ENCODE results near the gene CARMIL3. TPM values are rescaled to one million over a fixed set of nuclear protein-coding genes. Genes with fewer than 3 reads are reported as not detected.
"Not testable (repeated sequence)": the region's sequence is repeated elsewhere in the genome, so short reads cannot be mapped to it uniquely, and the experiment has no call there.

Gene CARMIL3, protein sequence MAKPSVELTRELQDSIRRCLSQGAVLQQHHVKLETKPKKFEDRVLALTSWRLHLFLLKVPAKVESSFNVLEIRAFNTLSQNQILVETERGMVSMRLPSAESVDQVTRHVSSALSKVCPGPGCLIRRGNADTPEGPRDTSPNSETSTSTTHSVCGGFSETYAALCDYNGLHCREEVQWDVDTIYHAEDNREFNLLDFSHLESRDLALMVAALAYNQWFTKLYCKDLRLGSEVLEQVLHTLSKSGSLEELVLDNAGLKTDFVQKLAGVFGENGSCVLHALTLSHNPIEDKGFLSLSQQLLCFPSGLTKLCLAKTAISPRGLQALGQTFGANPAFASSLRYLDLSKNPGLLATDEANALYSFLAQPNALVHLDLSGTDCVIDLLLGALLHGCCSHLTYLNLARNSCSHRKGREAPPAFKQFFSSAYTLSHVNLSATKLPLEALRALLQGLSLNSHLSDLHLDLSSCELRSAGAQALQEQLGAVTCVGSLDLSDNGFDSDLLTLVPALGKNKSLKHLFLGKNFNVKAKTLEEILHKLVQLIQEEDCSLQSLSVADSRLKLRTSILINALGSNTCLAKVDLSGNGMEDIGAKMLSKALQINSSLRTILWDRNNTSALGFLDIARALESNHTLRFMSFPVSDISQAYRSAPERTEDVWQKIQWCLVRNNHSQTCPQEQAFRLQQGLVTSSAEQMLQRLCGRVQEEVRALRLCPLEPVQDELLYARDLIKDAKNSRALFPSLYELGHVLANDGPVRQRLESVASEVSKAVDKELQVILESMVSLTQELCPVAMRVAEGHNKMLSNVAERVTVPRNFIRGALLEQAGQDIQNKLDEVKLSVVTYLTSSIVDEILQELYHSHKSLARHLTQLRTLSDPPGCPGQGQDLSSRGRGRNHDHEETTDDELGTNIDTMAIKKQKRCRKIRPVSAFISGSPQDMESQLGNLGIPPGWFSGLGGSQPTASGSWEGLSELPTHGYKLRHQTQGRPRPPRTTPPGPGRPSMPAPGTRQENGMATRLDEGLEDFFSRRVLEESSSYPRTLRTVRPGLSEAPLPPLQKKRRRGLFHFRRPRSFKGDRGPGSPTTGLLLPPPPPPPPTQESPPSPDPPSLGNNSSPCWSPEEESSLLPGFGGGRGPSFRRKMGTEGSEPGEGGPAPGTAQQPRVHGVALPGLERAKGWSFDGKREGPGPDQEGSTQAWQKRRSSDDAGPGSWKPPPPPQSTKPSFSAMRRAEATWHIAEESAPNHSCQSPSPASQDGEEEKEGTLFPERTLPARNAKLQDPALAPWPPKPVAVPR (N-terminal part only)
- total RNA-seq: 0.12 TPM
- long read RNA-seq: 0 reads

DNA sequence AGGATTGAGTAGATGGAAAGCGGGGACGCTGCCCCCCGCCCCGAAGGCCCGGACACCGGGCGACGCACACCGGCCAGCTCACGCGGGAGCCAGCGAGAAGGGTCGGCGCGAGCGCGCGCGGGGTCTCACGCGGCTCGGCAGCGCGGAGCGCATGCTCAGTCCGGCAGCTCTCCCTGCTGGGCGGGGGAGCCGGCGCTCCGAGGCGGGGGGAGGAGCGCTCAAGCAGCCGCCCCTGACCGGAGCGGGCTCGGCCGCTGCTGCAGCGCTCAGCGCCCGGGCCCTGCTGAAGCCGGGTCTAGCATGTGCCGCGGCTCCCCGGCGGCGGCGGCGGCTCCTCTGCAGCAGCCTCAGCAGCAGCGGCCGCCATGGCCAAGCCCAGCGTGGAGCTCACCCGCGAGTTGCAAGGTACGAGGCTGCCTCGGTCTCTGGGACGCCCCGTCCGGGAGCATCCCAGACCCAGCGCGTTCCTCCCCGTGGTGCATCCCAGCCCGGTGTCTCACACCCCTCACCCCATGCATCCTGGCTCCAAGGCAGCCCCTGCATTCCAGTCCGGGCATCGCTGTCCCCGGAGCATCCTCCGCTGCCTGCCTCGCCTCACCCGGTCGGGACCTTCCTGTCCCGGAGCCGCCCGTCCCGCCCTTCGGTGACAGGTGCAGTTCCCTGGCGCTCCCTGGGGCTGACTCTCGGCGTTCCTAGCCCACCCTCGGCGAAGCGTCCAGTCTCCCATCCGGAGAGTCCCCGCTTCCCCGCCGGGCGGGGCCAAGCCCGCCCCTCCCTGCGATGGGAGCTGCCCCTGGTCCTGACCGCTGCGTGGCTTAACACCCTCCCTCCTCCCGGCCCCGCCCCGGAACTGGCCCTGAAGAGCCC is at the start of gene CARMIL3:
CARMIL3 (plus strand) TSS at position 221 of the 867 bp plus-strand sequence; CDS start at position 366, 145 bp downstream.
- ATAC-seq (peak; percentile 96), DNase-seq (peak; percentile 84)
- intact Hi-C loops (cut with micrococcal nuclease): no loop called here

DNA sequence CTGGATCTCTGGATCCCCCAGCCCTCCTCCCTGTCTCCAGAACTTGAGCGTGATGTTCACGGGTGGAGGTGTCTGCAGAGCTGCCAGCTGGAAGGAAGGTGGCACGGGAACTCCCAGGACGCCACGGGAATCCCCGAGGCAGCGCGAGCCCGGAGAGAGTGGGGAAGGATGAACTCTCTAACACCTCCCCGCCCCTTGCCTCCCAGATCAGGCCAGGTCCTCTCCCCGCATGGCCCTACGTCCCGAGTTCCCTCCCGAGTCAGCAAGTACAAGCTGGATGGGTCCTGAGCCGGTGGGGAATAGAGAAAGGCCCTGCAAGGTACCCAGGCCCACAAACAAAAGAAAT is 45.4 kb upstream of the CARMIL3 start:
- intact Hi-C loops (cut with micrococcal nuclease); DNase-seq: not testable (repeated sequence)
- ATAC-seq: peak; percentile 52

DNA sequence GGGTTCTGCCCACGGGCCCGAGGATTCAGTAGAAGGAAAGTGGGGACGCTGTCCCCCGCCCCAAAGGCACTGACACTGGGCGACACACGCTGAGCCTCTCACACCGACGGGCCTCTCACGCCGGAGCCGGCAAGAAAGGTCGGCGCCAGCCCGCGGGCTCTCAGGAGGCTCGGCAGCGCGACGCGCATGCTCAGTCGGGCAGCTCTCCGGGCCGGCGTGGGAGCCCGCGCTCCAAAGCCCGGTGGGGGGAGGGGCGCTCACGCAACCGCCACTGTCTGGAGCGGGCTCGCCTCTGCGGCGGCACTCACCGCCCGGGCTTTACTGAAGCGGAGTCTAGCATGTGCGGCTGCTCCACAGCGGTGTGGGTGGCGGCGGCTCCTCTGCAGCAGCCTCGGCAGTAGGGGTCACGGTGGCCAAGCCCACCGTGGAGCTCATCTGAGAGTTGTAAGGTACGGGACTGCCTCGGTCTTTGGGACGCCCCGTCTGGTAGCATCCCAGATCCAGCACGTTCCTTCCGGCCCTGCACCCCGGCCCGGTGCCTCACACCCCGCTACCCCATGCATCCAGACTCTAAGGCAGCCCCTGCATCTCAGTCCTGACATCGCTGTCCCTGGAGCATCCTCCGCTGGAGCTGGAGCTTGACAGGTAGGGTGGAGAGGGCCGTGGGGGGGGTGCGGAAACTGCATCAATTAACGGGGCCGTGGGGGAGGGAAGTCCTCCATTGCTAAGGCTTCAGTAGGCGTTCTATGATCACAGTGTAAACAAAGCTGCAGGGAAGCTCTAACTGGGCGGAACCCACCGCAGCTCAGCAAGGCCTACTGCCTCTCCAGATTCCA is 44.8 kb upstream of the CARMIL3 start:
- intact Hi-C loops (cut with micrococcal nuclease): not testable (repeated sequence)
- peak; percentile 82 for DNase-seq
- peak; percentile 97 for ATAC-seq

DNA sequence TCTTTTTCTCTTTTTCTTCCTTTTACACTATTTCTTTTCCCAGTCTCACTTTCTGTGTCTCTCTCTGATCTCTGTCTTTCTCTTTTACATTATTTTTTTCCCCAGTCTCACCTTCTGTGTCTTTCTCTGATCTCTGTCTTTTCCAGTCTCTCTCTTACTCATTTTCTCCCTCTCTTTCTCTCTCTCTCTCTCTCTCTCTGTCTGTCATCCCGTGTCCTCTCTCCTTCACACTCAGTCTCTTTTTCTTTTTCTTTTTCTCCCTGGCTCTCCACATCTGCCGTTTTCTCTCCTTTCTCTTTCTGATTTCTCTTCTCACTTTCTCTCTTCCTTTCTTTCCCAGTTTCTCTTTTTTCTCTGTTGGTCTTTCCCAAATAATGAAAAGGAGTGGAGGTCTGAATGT is 40.8 kb upstream of the CARMIL3 start:
- no peak for DNase-seq
- intact Hi-C loops (cut with micrococcal nuclease): no loop called here
- no peak for ATAC-seq

DNA sequence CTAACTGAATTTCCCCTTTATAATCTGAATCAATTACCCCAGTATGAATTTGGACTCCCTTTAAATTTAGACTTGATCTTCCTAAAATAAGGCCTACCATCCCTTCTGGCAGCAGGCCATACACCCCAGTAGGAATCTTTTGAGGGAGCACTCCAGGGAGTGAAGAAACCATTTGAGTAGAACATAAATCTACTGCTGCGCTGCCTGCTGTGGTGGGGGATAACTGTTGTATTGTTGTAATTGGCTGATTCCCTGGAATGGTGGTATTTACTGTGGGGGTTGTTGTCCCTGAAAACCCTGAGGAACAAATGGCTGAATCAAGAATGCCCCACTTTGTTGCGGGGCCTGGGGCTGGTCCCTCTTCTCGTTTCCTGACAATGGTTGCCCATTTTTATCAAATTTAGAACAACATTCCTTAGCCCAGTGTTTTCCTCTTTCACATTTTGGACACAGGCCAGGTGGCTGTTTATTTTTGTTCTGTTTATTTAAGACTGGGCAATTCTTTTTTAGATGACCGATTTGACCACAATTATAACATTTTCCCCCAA is 39.0 kb upstream of the CARMIL3 start:
- ATAC-seq; intact Hi-C loops (cut with micrococcal nuclease); DNase-seq: not testable (repeated sequence)

DNA sequence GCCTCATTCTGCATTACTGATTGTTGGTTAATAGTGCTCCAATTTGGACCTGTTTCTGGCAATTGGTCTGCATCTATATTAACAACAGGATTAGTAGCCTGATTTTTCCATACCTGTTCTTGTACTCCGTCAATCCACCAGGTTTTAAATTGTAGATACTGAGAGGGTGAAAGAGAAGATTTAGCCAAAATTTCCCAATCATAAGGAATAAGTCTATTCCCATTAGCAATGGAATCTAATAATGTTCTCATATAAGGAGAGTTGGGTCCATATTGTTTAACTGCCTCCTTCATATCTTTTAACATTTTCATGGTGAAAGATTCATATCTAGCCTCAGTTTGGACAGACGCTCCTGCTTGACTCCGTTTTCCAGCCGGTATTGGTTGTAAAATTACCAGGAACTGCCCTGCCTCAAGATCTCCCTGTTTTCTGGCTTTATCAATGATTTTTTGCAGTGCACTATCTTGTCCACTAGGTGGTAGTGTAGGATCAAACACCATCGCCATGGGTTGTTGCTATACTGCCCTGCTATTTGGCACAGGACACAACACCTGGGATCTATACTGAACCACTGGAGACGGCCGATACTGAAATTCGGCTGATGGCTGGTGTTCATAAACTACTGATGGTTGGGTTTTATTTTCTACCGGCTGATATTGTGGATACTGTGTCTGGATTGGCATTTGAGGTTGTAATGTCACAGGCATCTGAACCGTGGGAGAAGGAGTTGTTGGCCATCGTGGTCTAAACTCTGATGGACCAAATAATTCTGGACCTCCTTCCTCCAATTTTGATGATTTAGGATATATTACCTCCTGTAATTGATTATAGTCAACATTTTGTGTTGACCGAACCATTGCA is 37.9 kb upstream of the CARMIL3 start:
- DNase-seq (no peak), ATAC-seq (peak; percentile 82)
- intact Hi-C loops (cut with micrococcal nuclease): no loop called here

DNA sequence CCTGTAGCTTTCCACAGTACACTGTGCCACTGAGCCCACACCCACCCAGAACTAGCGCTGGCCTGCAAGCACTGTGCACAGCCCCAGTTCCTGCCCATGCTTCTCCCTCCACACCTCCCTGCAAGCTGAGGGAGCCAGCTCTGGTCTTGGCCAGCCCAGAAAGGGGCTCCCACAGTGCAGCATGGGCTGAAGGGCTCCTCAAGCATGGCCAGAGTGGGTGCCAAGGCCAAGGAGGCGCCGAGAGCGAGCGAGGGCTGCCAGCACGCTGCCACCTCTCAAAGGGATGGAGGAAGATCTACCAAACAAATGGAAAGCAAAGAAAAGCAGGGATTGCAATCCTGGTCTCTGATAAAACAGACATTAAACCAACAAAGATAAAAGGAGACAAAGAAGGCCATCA is 36.1 kb upstream of the CARMIL3 start:
- DNase-seq; intact Hi-C loops (cut with micrococcal nuclease): not testable (repeated sequence)

DNA sequence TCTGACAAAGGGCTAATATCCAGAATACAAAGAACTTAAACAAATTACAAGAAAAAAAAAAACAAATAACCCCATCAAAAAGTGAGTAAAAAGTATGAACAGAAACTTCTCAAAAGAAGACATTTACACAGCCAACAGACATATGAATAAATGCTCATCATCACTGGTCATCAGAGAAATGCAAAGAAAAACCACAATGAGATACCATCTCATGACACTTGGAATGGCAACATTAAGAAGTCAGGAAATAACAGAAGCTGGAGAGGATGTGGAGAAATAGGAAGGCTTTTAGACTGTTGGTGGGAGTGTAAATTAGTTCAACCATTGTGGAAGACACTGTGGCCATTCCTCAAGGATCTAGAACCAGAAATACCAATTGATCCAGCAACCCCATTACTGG is 32.8 kb upstream of the CARMIL3 start:
- DNase-seq; ATAC-seq; intact Hi-C loops (cut with micrococcal nuclease): not testable (repeated sequence)

More for the DNA sequence above, 36.1 kb upstream of the CARMIL3 start:
- not testable (repeated sequence) for ATAC-seq

DNA sequence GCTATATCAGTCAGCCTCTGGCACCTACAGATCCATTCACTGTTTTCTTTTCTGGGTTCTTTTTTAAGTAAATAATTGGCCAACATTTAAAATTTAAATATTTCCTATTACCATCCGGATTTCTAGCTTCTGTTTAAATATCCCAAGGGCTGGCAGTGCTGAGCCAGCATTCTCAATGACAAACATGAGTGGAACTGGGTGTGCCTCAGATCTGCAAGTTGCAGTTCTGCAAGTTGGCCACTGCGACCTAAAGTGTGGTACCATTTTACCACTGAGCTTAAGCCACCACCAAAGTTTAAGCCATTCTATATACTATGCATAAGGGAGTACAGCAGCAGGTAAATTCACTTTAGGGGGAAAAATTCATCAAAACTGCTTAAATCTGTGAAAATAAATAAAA is 31.9 kb upstream of the CARMIL3 start:
- DNase-seq; intact Hi-C loops (cut with micrococcal nuclease): not testable (repeated sequence)
- peak; percentile 52 for ATAC-seq

DNA sequence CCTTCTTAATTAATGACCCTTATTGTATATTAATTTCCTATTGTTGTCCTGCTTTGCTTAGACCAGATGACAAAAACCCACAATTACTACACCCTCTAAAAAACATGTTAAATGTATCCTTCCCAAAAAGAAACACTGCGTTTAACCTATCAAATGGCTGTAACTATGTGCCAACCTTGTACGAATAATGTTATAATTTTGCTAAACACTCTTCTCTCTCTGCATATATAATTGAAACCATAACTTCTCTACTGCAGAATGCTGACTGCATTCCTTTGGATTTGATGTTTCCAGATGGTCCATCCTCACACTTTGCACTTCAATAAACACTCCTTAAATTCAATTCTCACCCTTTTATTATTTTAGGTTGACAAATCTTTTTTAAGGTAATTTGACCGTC is 31.3 kb upstream of the CARMIL3 start:
- ATAC-seq; DNase-seq; intact Hi-C loops (cut with micrococcal nuclease): not testable (repeated sequence)

DNA sequence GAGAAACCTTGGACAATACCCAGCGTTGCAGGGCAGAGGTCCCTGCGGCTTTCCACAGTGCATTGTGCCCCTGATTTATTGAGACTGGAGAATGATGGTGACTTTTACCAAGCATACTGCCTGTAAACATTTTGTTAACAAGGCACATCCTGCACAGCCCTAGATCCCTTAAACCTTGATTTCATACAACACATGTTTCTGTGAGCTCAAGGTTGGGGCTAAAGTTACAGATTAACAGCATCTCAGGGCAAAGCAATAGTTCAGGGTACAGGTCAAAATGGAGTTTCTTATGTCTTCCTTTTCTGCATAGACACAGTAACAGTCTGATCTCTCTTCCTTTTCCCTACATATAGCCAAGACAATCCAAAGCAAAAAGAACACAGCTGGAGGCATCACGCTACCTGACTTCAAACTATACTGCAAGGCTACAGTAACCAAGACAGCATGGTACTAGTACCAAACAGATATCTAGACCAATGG is 26.8 kb upstream of the CARMIL3 start:
- DNase-seq; ATAC-seq; intact Hi-C loops (cut with micrococcal nuclease): not testable (repeated sequence)

DNA sequence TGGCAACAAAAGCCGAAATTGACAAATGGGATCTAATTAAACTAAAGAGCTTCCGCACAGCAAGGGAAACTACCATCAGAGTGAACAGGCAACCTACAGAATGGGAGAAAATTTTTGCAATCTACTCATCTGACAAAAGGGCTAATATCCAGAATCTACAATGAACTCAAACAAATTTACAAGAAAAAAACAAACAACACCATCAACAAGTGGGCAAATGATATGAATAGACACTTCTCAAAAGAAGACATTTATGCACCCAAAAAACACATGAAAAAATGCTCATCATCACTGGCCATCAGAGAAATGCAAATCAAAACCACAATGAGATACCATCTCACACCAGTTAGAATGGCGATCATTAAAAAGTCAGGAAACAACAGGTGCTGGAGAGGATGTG is 22.1 kb upstream of the CARMIL3 start:
- DNase-seq; ATAC-seq; intact Hi-C loops (cut with micrococcal nuclease): not testable (repeated sequence)

DNA sequence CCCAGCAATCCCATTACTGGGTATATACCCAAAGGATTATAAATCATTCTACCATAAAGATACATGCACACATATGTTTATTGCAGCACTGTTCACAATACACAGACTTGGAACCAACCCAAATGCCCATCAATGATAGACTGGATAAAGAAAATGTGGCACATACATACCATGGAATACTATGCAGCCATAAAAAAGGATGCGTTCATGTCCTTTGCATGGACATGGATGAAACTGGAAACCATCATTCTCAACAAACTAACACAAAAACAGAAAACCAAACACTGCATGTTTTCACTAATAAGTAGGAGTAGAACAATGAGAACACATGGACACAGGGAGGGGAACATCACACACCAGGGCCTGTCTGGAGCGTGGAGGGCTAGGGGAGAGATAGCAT is 20.5 kb upstream of the CARMIL3 start:
- ATAC-seq; DNase-seq; intact Hi-C loops (cut with micrococcal nuclease): not testable (repeated sequence)

DNA sequence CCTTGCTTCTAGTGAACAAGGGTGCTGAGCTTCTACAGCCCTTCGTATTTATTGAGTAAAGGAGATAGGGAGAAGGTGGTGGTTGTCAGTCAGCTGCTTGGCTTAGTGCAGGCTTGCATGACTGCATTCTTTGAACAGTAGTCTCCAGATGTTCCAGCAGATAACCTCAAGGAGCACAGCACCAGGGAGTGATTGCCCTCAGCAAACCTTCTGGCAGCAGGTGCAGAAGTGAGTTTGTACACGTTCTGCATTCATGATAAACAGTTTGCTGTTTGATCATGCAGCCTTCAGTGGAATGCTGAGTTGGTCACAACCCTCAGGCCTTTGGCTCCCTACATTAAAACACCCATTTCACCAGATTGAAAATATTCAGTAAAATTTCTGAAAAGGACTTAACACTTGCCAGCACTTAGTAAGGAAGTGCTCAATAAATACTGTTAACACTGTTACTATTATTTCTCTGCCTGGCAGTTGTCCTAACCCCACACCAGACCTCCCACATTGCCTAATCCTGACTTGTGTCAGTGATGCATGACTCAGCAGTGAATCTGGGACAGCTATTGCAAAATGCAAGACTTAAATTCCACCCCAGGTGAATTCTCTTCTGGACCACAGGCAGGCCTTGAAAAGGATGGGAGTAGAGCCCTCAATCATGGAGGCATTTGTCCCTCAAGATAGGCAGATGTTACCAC is 18.9 kb upstream of the CARMIL3 start:
- ATAC-seq (peak; percentile 1), DNase-seq (no peak)
- intact Hi-C loops (cut with micrococcal nuclease): no loop called here

DNA sequence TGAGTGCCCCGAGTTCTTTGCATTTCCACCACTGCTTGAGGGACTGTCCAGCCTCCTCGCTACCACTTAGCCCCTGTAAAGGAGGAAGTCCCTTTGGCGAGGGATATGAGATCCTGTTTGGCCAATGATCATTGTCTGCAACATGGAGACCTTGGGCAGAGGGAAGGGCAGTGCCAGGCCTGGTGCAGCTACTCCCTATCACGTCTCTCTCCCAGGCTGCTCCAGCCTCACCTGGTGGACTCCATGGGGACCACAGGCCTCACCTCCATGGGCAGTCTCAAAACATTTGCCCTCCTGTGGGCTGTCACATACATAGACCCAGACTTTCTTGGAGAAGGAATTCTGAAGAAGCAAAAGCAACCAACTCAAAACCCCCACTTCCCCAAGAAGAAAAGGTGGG is 16.0 kb upstream of the CARMIL3 start:
- intact Hi-C loops (cut with micrococcal nuclease); DNase-seq: not testable (repeated sequence)
- peak; percentile 19 for ATAC-seq
